RWPE1 (cell line): ENCODE measurements around the gene KCTD16.

Source experiments
- CTCF ChIA-PET: fragments of 350-600 bp; sonication (Branson Sonifier 250); formaldehyde crosslinking; extraction: SDS; loops from one replicate; lab custom pipeline; 2021; lab: Yijun Ruan, JAX
- POLR2A ChIA-PET: fragments of 400-600 bp; formaldehyde crosslinking; extraction: SDS; loops from one replicate; lab custom pipeline; 2020; ENCODE audit warnings: antibody characterized with exemption; ENCODE audit not compliant: low non-redundant PET; lab: Yijun Ruan, JAX
- DNase-seq: peaks from one replicate; pipeline ENCODE4 v3.0.0; 2012; ENCODE audit warnings: low spot score
- H3K27ac ChIP-seq: fragments of 450-650 bp; 2 replicates; pipeline ENCODE4 v1.5.1; 2017
- CTCF ChIP-seq: fragments of 450-650 bp; conservative IDR thresholded peaks from 2 replicates; pipeline ENCODE4 v1.5.1; 2017; ENCODE audit warnings: low read depth, mild to moderate bottlenecking

The KCTD16 gene

GRCh38 chr5:144478565-144478964, 307.9 kb downstream of the KCTD16 start:
- DNase-seq = no peak
- H3K27ac ChIP-seq = no peak overlapping the region
- no peak for TF ChIP-seq CTCF
- CTCF ChIA-PET = interaction anchor here (0.6 kb wide), 1 partner anchor 889 kb away, joined by 3 read pairs; no protein-coding TSS in a partner anchor
- POLR2A ChIA-PET = no interaction called here

GRCh38 chr5:144481861-144482260, 311.2 kb downstream of the KCTD16 start:
- no peak for DNase-seq
- no peak overlapping the region for H3K27ac ChIP-seq
- POLR2A ChIA-PET = no interaction called here
- CTCF ChIA-PET = interaction anchor here (0.7 to 1.4 kb wide), 3 partner anchors 14 to 576 kb away, joined by 4 read pairs; no protein-coding TSS in a partner anchor
- TF ChIP-seq CTCF = no peak

GRCh38 chr5:144484124-144484897, 313.6 kb downstream of the KCTD16 start:
- ChIA-PET POLR2A (no interaction called here), CTCF (interaction anchor here (0.6 kb wide), 1 partner anchor 9 kb away, joined by 3 read pairs; no protein-coding TSS in a partner anchor)
- DNase-seq = no peak
- no peak overlapping the region for H3K27ac ChIP-seq
- TF ChIP-seq CTCF = no peak

GRCh38 chr5:144485540-144485939, 314.9 kb downstream of the KCTD16 start:
- no peak overlapping the region for H3K27ac ChIP-seq
- ChIA-PET POLR2A (no interaction called here), CTCF (no interaction called here)
- DNase-seq = no peak
- 0 out of 2 replicates have a peak, but pooled peaks have one; percentile 4 for TF ChIP-seq CTCF

GRCh38 chr5:144487207-144487606, 316.5 kb downstream of the KCTD16 start:
- TF ChIP-seq CTCF = no peak
- no peak for DNase-seq
- ChIA-PET POLR2A (no interaction called here), CTCF (interaction anchor here (0.5 to 1.2 kb wide), 3 partner anchors 11 to 507 kb away, joined by 3 to 4 read pairs (median 3); no protein-coding TSS in a partner anchor)
- no peak overlapping the region for H3K27ac ChIP-seq

- no peak for DNase-seq
- ChIA-PET POLR2A (no interaction called here), CTCF (interaction anchor here (0.7 to 1.2 kb wide), 2 partner anchors 12 to 179 kb away, joined by 3 to 4 read pairs; no protein-coding TSS in a partner anchor)
- TF ChIP-seq CTCF = no peak
- H3K27ac ChIP-seq = no peak overlapping the region
Measured at GRCh38 chr5:144487761-144488160, 317.1 kb downstream of the KCTD16 start.
